Activated T-cell treated with anti-CD3 and anti-CD28 coated beads for 48 hours (primary cell): ENCODE results near the gene TM4SF4.

Experiments used
- DNase-seq: peaks from one replicate; pipeline ENCODE4 v3.0.0-alpha.2; 2020; ENCODE audit warnings: low read depth

TM4SF4 gene

DNA sequence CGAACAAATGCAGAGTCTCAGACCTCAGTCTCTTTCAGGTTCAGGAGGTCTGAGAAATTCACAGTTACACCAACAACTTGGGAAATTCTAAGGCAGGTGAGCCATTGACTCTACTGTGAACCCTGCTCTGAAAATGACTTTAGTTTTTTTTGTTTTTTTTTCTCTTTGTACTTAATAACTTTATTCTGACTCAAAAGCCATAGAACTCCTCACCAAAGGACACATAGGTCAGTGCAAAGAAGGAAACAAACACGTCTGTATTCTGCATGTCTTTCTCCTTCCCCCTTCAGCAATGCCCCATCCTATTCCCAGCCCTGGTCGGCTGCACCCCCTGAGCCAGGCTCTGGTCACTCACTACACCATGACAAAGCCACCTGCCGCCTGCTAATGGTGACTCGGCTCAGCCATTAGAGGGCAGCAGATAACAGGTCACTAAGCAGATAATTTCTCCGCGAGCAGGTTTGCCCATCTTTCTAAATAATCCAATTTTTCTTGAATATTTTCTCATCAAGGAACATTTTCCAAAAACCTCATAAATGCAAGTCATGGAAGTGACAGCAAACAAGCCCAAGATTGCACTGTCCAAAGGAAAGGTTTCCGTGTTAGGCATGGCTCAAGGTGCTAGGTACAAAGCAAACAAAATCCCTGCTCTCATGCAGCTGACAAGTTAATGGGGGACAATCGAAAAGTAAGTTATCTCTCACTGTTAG is 37.7 kb downstream of the TM4SF4 start:
- DNase-seq = no peak

DNA sequence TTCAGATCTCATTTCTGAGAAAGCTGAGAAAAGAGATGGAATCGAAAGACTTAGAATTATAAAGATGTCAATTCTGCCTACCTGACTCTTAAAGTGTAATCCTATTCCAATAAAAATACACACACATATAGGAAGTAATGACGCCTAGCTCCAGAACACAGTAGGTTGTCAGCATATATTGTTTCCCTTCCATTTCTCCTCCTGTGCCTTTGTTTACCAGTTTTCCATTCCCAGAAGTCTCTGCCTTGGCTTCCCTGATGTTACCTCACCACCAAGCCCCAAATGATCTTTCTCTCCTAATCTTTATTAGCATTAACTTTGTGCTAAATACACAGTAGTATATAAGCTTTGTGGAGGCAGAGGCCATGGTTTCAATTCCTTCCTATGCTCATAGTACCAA is 40.0 kb downstream of the TM4SF4 start:
- DNase-seq = no peak

DNA sequence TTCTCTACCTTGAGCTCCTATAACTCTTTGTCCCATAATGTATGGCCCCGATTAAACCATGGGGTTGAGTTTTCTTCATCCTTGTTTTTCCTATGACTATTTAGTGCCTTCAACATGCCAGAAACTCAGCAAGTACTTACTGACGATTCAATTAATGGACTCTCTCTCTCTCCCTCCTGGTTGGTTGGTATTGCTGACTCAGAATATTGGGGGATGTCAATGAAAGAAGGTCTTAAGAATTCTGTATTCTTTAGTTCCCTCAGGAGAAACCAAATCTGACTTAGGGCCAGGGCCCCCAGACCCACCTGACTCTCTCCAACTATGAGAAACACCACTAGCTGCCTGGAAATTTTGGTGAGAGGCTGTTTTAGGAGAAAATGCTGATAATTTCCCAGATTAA is 40.8 kb downstream of the TM4SF4 start:
- DNase-seq = no peak

DNA sequence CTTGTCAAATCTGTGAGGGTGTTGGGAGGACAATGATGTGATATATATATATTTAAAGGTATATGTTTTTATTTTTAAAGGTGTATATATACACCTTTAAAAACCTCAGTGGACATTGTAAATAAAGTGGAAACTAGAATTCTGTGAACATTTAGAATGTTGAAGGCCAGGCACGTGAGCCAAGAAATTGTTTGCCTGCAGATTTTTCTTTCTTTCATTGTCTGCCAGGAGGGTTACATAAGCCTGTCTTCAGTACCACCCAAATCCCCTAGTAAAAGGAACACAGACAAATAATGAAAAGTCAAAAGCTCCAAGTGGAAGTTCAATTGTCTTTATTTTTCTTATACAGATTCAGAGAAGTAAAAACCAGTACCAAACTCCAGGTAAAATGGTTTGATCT is 42.4 kb downstream of the TM4SF4 start:
- no peak for DNase-seq

DNA sequence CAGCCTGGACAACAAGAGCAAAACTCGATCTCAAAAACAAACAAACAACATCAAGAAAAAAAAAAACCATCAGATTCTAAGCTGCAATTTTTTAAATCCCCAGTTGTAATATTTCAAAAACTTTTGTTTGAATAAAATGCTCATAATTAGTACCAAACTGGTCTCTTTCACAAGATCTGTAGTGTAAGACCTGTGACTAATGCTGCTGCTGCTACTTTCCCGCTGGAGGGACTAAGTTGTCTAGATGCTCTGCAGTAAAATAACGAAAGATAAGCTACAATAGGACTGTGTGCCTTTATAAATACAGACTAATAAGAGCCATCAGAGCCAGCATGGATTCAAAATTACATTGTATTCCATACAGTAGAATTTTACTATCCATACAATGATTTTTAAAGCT is 45.4 kb downstream of the TM4SF4 start:
- DNase-seq = no peak

DNA sequence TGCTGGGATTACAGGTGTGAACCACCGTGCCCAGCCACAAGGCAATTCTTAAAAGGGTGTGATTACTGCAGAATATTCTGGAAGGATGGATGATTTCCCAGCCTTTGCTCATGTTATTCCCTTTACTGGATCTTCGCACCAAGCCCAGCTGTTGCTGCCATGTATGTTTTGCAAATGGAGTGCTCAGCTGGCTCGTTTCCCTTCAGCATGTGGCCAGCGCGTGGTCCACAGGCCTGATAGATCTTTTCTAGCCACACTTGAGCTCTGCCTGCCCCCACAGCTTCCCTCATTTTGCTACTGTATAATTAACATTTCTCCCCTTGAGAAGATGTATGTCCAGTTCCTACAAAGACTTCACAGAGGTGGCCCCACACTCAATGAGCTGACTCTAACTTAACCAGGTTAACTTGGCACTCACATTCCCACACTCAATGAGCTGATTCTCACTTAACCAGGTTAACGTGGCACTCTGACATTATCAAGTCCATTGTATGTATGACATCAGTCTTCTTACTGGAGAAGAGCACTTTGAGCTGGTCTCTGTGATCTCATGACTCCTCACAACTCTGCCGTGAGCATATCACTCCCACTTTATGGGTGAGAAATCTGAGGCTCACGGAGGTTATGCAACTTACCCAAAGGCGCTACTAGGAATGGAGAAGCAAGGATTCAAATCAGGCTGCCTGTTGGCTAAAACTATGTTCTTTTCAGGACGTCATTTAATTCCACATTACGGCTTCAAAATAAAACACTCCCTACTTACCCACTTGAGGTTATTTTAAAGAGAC is 49.2 kb downstream of the TM4SF4 start:
- DNase-seq = no peak

DNA sequence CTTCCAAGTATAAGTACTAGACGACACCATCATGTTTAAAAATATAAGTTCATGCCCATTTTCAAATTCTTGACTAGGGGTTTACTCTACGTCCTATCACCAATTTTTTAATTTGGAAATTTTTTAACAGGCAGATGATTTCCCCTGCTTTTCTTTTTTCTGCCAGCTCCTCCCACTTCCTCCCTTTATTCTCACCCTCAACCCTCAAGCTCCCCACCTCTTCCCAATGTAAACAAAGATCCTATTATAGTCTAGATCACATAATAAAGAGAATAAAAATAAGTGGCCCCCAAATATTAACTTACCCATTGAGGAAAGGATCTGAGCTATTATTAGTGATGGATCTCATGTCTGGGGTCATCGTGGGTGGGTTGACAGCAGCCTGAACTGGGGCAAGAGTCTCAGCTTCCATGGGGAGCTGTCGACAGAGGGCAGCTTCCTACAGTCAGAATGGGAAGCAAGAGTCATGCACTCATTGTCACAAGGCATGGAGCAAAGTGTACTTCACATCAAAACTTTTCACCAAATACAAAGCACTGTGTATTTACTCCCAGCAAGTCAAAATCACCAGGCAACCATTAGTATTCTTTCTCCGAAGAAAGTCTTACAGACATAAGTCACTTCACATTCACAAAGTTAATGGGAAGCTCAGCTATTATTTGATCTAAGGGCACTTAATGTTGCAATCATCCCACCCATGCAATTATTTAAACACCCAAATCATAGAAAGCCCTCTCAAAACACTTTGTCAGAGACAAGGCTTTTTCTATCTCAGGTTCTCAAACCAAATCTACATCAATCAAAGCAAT is 53.2 kb downstream of the TM4SF4 start:
- DNase-seq = no peak

DNA sequence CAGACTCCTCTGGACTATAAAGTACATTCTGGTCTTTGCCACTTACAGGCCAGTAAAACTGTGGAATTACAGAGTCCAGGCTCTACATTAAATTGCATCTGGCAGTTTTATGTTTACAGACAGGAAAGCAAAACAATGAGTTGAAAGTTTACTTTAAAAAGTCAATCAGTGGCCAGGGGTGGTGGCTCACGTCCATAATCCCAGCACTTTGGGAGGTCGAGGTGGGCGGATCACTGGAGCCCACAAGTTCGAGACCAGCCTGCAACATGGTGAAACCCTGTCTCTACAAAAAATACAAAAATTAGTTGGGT is 53.8 kb downstream of the TM4SF4 start:
- DNase-seq = no peak

DNA sequence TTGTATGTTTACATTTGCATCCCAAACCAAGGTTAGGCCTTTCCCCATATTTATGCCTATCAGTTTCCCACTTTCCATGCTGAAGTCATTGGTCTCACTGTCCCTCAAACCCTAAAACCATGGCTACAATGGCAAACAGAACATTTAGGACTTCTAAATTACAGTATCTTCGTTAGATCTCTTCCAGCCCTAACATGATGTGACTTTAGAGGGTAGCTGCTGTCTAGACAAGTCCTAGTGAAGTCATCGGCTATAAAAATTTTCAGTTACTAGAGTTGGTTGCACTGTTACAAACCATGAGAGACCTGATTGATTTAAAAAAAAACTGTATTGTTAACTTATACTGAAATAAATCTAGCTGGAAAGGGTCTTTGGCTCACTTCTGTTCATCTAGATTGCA is 54.6 kb downstream of the TM4SF4 start:
- DNase-seq = no peak

DNA sequence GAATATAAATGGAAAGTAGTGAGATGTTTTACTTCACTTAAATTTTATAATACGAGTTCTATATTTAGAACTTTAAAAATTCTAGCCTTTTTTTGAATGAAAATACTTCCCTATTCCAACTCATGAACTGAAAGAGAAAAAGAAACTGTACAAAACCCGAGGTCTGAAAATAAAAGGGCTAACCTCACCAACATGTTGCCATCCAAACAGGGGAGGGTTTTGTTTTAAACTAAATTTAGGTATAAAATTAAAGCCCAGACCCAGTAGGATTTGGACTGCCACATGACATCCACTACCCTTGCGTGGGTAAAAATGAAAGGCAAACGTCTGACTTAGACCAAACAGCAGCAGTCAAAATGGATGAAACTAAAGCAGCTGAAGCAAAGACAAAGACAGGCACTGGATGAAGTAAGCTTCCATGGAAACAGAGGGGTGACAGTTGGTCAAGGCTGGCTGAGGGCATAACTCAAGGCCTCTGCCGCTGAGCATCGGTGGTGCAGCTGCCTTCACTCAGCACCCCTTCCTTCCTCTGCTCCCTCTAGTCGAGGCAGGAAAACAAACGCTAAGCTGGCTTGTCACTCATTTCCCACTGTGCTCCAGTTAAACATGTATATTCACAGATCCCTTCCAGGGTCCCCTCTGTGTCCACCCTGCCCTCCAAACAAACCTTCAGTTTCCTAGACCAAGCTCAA is 58.1 kb downstream of the TM4SF4 start:
- DNase-seq = no peak

DNA sequence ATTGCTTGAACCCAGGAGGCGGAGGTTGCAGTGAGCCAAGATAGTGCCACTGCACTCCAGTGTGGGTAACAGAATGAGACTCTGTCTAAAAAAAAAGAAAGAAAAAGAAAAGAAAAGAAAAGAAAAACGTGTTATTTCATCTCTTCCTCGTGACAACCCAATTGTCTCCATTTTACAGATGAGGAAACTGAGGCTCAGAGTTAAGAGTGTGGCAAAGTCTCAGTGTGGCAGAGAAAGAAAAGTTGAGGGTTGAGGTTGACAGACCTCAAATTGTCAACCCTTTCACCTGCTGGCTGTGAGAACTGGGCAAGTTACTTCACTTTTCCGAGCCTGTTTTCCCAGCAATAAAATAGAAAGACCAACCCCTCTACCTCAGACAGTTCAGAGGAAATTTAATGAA is 59.6 kb downstream of the TM4SF4 start:
- no peak for DNase-seq

DNA sequence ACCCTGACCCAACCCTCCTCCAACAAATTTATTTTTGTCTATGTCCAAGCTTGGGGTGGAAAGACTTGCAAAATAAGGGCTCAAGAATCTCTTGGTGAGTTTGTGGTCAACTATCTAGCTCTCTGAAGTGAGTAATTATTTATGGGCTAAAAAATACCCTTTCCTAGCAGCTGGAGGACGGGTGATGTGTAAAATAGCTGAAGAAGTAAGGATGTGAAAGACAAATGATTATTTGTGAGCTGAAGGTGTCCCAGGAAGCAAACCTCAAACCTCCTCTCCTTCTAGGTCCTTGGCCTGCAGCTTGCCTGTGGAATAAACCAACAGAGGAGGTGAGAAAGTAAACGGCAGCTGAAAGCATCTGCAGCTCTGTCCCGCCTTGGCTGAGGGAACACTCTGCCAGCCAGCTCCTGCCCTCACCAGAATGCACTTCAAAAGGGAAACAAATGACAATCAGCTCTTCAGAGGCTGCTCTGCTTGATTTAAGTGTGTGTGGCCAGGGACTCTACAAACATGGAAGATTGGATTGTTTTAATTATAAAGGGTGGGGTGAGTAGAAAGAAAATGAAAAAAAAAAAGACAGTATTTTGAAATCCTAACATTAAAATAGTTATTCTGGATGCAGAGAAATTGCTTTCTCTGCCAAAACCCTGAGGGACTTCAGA is 60.3 kb downstream of the TM4SF4 start:
- no peak for DNase-seq

DNA sequence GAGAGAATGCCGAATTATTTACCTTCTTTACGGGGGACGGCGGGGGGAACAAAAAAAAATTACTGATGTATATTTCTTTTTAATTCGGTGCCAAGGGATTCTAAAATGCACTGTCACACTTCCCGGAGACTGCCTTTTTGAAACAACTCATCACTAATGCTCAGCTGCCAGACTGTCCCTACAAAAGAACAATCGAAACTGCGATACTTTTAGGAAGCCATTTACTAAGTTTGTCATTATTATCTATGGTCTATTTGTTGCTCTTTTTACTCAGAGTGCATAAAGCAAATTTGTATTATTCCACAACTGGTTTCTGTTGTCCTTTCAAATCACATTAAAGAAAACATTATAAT is 60.8 kb downstream of the TM4SF4 start:
- no peak for DNase-seq

DNA sequence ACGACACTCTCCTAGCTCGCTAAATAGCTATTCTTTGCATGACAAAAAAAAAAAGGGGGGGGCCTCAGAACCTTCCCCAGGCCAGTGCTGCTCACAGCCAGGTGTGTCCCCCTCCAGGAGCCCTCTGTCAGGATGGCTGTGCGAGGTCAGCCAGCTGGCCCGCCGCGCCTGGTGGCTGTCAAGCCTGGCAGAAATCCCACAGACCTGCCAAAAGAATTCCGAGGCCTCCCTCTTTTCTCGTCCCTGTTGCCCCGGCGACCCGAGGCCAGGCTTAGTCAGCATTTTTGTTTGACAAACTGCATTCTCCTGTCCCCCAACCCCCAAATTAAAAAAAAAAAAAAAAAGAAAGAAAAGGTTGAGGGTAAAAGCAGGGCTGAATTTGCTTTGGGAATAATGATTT is 61.9 kb downstream of the TM4SF4 start:
- DNase-seq = no peak

DNA sequence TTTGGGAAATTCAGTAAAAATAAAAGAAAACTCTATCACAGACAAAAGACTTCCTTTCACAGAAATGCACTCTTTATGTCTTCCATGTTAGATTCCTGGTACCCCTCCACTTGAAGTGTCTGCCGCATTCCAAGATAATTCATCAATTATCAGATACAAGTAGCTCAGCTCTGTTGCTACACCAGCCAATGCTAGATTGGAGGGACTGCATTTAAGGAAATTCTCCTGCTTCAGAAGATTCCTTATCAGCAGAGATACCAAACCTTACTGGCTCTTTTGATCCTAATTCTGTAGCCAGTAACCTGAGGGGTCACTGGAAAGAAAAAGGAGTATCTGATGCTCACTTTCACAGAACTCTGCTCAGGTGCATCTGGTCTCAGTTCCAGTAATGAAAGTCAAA is 63.9 kb downstream of the TM4SF4 start:
- no peak for DNase-seq

DNA sequence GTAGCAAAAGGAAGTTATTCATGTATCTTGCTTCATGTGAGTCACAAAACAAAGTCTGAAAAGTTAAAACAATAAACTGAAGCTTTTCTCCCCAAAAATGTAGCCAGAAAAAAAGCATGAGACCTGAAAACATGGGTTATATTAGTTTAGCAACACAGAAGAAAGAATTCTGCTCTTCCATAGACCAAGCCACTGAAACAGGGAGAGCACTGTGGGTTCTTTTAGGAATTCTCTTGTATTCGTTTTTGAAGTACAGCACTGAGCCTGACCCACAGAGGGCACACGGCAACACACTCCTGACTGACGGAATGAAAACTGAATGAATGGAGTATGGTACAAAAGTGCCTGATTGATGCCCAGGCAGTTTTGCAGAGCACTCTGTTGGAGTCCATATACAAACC is 66.6 kb downstream of the TM4SF4 start:
- no peak for DNase-seq

DNA sequence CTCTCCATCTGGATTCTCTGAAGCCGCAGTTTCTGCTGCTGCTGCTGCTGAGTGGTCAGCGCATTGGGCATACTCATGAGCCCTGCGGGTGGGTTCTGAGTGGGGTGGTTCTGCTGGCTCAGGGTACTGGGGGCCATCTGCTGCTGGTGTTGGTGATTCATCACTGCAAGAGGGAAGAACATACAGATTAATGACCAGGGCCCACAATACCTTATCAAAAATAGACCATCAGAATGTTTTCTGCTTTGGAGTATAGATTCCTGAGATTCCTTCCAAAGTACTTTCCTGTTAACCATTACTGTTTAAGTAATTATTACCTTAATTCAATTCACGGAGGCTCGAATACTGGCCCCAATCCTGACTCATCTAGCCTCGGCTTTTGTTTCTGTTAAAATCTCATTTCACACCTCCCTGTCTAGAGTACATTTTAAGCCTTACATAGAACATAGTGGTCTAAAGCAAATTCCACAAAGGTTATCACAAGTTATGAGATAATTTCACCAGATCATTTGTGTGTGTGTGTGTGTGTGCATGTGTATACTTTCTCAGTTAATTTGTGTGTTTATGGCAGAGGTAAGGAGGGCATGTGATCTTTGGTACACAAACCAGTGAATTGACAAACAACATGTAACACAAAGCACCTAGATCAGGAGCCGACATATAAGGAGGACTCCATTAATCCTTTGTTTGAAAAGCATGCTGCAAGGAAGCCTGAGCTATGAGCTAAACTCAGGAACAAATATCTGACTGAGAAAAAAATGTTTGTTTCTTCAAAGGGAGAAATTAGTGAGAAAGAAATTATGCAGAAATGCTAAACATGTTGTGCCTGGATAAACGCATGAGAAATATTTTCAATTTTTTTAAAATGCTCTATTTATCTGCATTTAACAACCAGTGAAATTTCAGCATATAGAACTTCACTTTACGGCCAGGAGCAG is 68.1 kb downstream of the TM4SF4 start:
- no peak for DNase-seq

DNA sequence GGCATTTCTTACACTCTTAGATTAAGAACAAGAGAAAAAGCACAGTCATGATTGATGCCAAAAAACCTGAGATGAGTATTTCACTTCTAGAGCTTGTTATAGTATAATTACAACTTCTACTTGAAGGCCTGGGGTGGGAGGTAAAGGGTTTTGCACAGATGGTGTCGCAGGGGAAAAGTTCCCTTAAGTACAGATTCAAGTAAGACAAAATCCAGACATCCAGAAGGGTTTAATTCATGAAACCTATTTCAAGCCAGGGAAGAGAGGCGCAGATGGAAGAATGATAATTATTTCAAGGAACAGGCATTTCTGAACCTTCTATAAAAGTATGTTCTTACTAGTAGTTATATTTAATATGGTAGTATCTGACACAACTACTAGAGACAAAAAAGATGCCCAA is 70.6 kb downstream of the TM4SF4 start:
- no peak for DNase-seq

DNA sequence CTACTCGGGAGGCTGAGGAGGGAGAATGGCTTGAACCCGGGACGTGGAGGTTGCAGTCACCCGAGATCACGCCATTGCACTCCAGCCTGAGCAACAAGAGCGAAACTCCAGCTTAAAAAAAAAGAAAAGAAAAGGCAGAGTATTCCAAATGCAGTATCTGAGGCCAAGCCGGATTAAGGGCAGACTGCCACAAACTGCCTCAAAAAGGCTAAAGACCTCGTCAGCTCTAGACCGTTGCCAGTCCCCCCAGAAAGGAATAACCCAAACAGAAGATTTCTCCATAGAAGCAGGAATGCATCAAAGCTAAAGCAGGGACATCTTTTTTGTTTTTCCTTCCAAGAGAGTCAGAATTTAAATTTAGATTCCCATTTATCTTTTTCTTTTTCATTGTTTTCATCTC is 72.9 kb downstream of the TM4SF4 start:
- no peak for DNase-seq

DNA sequence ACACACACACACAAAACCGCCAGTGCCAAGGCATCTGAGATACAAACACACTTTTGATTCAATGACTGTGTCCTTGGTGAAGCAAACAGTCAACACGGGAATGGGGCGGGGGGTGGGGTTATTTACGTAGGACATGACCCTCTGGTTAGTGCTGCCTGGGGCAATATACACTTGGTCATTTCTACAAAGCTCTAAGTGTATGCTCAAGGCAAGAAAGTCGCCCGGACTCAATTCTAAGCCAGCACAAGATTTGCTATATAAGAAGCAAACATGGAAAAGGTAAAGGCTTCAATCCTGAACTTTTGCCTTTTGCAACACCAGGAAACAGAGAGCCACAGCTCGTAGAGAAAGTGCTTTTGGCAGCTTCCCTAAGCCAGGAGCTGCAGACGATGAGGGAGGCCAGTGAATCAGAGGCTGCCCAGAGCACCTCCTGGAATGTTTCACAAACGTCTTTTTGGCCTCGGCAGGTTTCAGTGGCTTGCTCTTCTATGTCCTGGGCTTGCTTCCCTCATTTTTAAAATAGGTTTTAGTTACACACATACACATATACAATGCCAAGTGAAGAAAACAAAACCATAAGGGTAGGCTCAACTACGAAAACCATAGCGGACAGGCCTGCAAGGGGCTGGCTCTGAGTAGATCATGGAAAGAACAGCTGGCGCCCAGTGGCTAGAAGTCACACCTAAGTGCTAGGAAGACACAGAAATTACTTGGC is 73.6 kb downstream of the TM4SF4 start:
- DNase-seq = no peak
